GM21786 (cell line): ENCODE data around the gene ZNF593.

Experiments
- ATAC-seq: cut with Tn5 transposase; IDR thresholded peaks from one replicate; pipeline ENCODE4 v1.9.1; 2021; ENCODE audit not compliant: unreplicated experiment

Gene ZNF593

GRCh38 chr1:26168410-26169197 is 1.1 kb upstream of the ZNF593 start, which contains the start of gene C1orf232:
TSS of gene C1orf232 (minus strand) at chr1:26168963. CDS start at chr1:26168499, 464 bp downstream.
- no peak for ATAC-seq

DNA sequence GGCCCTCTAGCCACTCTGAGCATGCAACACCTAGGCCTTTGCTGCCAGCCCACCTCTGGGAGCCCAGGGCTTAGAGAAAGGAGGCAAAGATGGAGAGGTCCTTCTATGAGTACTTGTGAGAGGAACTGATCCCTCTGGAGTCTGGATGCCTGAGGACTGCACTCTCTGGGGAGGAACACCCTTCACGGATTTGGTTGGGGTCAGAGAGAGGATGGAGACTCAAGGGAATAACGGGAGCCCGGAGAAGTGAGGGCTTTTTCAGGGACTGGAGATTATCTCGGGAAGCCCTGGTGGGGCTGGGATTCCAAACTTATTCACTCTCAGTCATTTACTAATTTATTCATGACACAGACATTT is 532 bp upstream of the ZNF593 start:
- ATAC-seq: no peak

GRCh38 chr1:26170472-26170821 is 739 bp downstream of the ZNF593 start:
- ATAC-seq: no peak

- ATAC-seq: no peak
Measured at GRCh38 chr1:26171084-26172072, 1.7 kb downstream of the ZNF593 start, which contains the start of gene ZNF593OS. TSS of gene ZNF593OS (minus strand) at chr1:26171832. CDS start at chr1:26171661, 171 bp downstream.

DNA sequence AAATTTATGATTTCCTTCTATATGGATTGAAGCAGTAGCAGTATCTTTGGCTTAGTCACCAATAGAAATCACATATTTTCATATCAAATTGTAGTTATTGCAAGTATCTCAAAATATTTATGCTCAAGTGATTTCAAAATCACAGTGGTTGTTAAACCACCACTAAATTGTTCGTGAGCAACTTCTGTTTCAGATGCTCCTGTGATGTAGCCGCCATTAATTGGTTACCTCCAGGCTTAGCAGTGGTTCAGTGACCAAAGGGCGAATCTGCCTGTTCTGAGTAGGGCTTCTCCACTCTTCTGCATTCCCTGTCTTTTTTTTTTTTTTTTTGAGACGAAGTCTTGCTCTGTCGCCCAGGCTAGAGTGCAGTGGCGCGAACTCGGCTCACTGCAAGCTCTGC is 5.6 kb downstream of the ZNF593 start:
- ATAC-seq: no peak

DNA sequence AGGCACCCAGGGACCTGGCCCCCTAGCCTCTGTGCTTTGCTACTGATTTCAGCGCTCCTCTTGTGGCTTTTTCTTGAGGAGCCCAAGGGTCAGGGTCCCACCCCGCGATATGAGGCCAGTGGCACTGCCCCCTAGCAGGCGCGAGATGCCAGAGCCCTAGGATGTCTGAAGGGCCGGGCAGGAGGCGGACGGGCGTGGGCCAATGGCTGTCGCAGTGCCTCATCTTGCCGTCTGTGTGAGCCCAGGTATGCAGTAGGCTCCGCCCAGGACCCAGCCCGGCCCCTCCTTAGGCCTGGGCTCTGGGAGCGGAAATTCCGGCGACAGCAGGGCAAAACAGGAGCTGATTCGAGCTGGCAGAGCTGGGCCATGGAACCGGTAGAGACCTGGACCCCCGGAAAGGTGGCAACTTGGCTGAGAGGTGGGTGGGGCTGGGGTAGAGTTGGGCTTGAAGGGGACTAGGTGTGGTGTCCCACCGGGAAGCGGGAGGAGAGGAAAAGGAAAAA is 7.5 kb downstream of the ZNF593 start, which contains the start of gene CNKSR1:
CNKSR1 (plus strand) TSS at position 310 of the 503 bp plus-strand sequence; CDS start at position 367, 57 bp downstream.
- no peak for ATAC-seq

DNA sequence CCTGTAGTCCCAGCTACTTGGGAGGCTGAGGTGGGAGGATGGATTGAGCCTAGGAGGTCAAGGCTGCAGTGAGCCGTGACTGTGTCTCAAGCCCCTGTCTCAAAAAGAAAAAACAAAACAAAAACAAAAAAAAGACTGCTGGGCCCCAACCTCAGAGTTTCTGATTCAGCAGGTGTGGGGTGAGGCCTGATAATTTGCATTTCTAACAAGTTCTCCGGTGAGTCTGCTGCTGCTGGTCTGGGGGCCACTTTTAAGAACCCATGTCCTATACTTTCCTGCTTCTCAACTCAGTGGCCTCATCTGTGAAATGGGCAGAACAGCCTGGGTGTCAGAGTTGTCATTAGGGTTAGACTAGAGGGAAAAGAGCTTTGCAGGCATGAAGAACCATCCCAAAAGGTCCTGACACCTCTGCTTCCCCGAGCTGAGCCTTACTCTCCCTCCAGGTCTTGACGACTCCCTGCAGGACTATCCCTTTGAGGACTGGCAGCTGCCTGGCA is 10.3 kb downstream of the ZNF593 start:
- no peak for ATAC-seq

GRCh38 chr1:26181586-26182382 is 12.1 kb downstream of the ZNF593 start:
- no peak for ATAC-seq

DNA sequence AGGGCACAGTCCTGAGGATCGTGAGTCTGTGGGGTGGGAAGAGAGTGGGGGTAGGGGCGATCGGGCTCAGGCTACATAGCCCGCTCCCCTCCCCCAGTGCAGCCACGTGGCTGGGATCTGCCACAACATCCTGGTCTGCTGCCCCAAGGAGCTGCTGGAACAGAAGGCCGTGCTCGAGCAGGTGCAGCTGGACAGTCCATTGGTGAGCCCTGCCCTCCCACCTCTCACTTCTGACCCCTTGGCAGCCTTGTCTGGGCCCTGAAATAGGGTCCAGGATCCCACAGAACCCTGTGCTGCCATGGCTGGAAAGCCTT is 12.6 kb downstream of the ZNF593 start:
- ATAC-seq: no peak

DNA sequence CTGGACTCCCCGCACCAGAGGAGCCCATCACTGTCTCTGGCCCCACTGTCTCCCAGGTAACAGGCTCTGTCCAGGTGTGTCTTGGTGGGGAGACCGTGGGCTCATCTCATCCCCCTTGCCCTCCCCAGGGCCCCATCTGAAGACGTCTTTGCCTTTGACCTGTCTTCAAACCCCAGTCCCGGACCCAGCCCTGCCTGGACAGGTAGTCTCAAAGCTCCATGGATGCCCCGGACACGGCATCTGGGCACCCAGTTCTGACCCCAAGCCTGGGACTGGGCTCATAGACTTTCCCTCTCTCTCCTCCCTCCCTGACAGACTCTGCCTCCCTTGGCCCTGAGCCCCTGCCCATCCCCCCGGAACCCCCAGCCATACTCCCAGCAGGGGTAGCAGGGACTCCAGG is 14.4 kb downstream of the ZNF593 start:
- ATAC-seq: no peak

GRCh38 chr1:26184883-26185282 is 15.2 kb downstream of the ZNF593 start:
- no peak for ATAC-seq

GRCh38 chr1:26187882-26188281 is 18.2 kb downstream of the ZNF593 start:
- ATAC-seq: no peak

DNA sequence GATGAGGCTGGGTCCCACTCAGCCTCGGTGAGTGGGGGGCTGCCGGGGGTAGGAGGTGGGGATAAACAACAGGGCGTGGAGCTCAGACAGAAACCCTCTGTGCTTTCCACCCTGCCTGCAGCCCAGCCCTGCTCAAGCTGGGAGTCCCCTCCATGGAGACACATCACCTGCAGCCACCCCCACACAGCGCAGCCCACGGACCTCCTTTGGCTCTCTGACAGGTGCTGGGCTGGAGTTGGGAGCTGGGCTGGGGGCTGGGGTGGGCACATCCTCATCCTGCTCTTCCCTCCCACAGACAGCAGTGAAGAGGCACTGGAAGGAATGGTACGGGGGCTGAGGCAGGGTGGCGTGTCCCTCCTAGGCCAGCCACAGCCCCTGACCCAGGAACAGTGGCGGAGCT is 18.8 kb downstream of the ZNF593 start:
- ATAC-seq: no peak

DNA sequence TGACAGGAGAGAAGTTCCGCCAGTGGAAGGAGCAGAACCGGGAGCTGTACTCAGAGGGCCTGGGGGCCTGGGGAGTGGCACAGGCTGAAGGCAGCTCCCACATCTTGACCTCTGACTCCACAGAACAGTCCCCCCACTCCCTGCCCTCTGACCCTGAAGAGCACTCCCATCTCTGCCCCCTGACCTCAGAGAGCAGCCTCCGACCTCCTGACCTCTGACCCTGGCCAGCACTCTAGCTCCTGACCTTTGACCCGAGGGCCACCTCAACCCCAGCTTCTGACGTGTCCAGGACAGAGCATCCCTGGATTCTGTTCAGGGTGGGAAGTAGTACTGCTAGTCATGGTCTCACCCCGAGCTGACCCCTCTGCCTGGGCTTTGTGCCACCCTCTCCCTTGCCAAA is 19.6 kb downstream of the ZNF593 start:
- ATAC-seq: no peak

DNA sequence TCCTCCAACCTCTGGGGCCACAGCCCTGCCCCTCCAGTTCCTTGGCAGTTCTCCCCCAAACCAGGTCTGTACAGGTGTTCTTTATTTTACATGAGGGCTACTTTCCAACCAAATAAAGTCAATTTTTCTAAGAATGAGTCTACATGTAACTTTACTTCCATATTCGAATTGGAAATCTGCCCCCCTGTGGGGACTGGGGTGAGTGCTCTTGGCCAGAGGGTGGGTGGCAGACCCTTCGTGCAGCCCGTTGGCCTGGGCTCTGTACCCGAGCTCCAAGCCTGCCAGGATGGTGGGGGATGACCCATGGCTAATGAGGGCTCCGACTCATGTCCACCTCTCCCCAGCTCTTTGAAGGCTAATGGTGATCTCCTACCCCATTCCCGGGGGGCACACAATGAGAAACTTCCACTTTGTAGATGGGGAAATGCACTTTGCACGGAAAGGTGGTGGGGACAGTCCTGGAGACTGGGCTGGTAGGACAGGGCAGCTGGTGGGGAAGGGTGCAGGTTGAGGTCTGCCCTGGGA is 20.1 kb downstream of the ZNF593 start:
- ATAC-seq: no peak

DNA sequence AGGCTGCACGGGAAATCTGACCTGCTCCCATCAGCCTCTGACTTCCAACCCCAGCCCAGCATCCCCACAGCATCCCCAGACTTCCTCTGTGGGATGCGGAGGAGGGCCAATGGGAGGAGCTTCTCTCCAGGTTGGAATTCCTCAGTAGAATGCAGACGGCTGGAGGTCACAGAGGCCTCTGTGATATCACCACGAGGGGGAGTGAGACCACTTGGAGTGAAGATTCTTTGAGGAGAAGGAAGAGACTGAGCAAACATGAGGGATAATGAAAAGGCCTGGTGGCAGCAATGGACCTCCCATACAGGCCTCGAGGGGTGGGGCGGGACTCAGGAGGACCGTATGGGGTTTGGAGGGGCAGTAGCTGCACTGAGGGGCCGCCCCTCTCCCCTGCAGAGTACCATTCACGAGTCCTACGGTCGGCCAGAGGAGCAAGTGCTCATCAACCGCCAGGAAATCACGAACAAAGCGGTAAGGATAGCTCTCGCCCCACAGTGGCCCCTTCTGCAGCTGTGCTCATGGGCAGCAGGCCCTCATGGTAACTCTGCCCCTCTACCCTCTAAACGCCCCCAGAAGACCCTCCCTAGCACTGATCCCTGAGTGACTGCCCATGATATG is 20.8 kb downstream of the ZNF593 start, which contains the start of gene CATSPER4:
CATSPER4 (plus strand) TSS at position 230 of the 615 bp plus-strand sequence; CDS start at position 256, 26 bp downstream.
- no peak for ATAC-seq

DNA sequence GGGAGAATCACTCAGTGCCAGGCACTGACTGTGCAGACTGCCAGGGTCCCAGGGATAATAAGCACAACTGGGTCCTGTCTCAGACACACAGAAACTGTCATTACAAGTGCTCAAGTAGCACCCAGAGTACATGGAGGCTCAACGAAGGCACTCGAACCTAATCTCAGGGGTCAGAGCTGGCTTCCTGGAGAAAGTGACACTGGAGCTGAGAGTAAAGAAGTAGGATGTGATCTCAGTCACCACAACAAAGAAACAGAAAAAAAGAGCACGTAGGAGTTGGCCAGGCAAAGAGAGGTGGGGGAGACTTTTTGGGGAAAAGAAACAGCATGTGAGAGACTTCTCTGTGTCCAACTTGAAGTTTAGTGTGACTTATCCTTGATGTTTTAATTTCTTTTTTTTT is 22.0 kb downstream of the ZNF593 start:
- no peak for ATAC-seq

DNA sequence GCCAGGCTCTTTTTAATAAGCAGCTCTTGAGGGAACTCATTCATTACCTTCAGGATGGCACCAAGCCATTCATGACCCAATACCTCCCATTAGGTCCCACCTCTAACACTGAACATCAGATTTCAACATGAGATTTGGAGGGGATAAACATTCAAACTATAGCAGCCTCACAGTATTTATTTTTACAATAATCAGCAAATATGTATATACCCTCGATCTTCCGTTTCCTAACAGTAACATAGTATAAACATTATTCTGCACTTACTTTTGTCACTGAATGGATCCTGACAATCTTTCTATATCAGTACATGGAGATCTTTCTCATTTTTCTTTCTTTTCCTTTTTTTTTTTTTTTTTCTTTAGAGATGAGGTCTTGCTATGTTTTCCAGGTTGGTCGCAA is 26.1 kb downstream of the ZNF593 start:
- ATAC-seq: no peak

DNA sequence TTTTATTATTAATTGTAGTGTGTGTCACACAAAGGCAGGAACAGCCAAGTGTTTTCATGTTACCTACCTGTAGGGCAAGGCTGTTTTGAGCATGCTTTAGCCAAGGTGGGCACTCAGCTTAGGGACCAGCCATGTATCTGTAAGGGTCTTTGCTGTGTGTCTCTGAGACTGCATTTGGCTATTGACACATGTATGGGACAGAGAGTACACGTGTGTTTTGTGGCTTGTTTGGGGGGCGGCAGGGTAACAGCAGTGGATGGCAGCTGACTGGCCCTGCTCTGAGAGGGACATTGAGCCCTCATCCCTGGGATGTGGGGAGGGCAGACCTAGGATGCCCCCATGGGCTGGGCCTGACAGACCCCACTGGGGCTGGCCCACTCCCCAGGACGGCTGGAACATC is 27.6 kb downstream of the ZNF593 start:
- ATAC-seq: no peak

GRCh38 chr1:26197813-26198212 is 28.1 kb downstream of the ZNF593 start:
- no peak for ATAC-seq
